ENCODE results near the gene HSPBP1. TPM values are rescaled to one million over a fixed set of nuclear protein-coding genes. Genes with fewer than 3 reads are reported as not detected.
"Not testable (repeated sequence)": the region's sequence is repeated elsewhere in the genome, so short reads cannot be mapped to it uniquely, and the experiment has no call there.

HSPBP1 gene
- total RNA-seq, 1 donor from 2014 or later = 19.0 TPM

- DNase-seq (ENCODE audit: low read depth in 2 of 2) = no peak
These were observed 40.9 kb downstream of the HSPBP1 start for GRCh38 chr19:55239004-55239403.

- DNase-seq (ENCODE audit: low read depth in 2 of 2) = no peak
These were observed 41.9 kb downstream of the HSPBP1 start for GRCh38 chr19:55238030-55238429.

GRCh38 chr19:55232986-55233385, 46.9 kb downstream of the HSPBP1 start:
- DNase-seq (ENCODE audit: low read depth in 2 of 2) = no peak

GRCh38 chr19:55232286-55232602, 47.7 kb downstream of the HSPBP1 start:
- DNase-seq (ENCODE audit: low read depth in 2 of 2) = no peak

- no peak for DNase-seq (ENCODE audit: low read depth in 2 of 2)
These were observed 48.3 kb downstream of the HSPBP1 start for GRCh38 chr19:55231391-55232285.

- no peak for DNase-seq (ENCODE audit: low read depth in 2 of 2)
These were observed 49.1 kb downstream of the HSPBP1 start for GRCh38 chr19:55230780-55231179.

- no peak for DNase-seq (ENCODE audit: low read depth in 2 of 2)
These were observed 49.6 kb downstream of the HSPBP1 start for GRCh38 chr19:55230329-55230728.

- no peak for DNase-seq (ENCODE audit: low read depth in 2 of 2)
These were observed 50.1 kb downstream of the HSPBP1 start for GRCh38 chr19:55229789-55230182.

- no peak for DNase-seq (ENCODE audit: low read depth in 2 of 2)
These were observed 50.6 kb downstream of the HSPBP1 start for GRCh38 chr19:55229145-55229788.

- no peak for DNase-seq (ENCODE audit: low read depth in 2 of 2)
These were observed 51.4 kb downstream of the HSPBP1 start, which contains the start of gene TMEM86B for GRCh38 chr19:55228403-55229031. TMEM86B (minus strand) TSS chr19:55228763; CDS start chr19:55228741, 22 bp downstream.

GRCh38 chr19:55228015-55228391, 51.9 kb downstream of the HSPBP1 start:
- no peak for DNase-seq (ENCODE audit: low read depth in 2 of 2)

GRCh38 chr19:55227241-55228014, 52.5 kb downstream of the HSPBP1 start:
- DNase-seq (ENCODE audit: low read depth in 2 of 2) = no peak

GRCh38 chr19:55226788-55227187, 53.1 kb downstream of the HSPBP1 start:
- DNase-seq (ENCODE audit: low read depth in 2 of 2) = no peak

- DNase-seq (ENCODE audit: low read depth in 2 of 2) = no peak
These were observed 53.6 kb downstream of the HSPBP1 start for GRCh38 chr19:55226273-55226672.

- no peak for DNase-seq (ENCODE audit: low read depth in 2 of 2)
These were observed 54.4 kb downstream of the HSPBP1 start for GRCh38 chr19:55225415-55225958.

GRCh38 chr19:55224679-55225414, 55.1 kb downstream of the HSPBP1 start:
- not testable (repeated sequence) for DNase-seq (ENCODE audit: low read depth in 2 of 2)

GRCh38 chr19:55224038-55224665, 55.8 kb downstream of the HSPBP1 start:
- no peak for DNase-seq (ENCODE audit: low read depth in 2 of 2)

- DNase-seq (ENCODE audit: low read depth in 2 of 2) = no peak
These were observed 56.4 kb downstream of the HSPBP1 start for GRCh38 chr19:55223291-55224037.

- DNase-seq (ENCODE audit: low read depth in 2 of 2) = no peak
These were observed 59.4 kb downstream of the HSPBP1 start for GRCh38 chr19:55220525-55220924.
